T-helper 2 cell treated with Interferon-gamma antibody and Interleukin-4, amounts not matched to agents 5 μg/mL and 100 μg/mL, for 36 hours (primary cell): ENCODE results near the gene AHCY.
A peak's percentile ranks its signal among the peaks of the same experiment; 100 is the strongest.
"Not testable (repeated sequence)": the region's sequence is repeated elsewhere in the genome, so short reads cannot be mapped to it uniquely, and the experiment has no call there.

ENCODE experiments used
- DNase-seq: peaks from one replicate; pipeline ENCODE4 v3.0.0; 2021; ENCODE audit warnings: low spot score
- H3K27ac Mint-ChIP-seq: one replicate; pipeline ENCODE4 v1.8.0; 2021; ENCODE audit warnings: mild to moderate bottlenecking, mixed read lengths
- H3K27me3 Mint-ChIP-seq: one replicate; pipeline ENCODE4 v1.8.0; 2021; ENCODE audit warnings: low read depth, mixed read lengths
- H3K36me3 Mint-ChIP-seq: one replicate; pipeline ENCODE4 v1.8.0; 2021; ENCODE audit warnings: low read depth, mixed read lengths
- H3K4me1 Mint-ChIP-seq: one replicate; pipeline ENCODE4 v1.8.0; 2021; ENCODE audit warnings: low read depth, mixed read lengths
- H3K4me3 Mint-ChIP-seq: one replicate; pipeline ENCODE4 v1.8.0; 2022; ENCODE audit warnings: mild to moderate bottlenecking, moderate library complexity, mixed read lengths
- H3K9me3 Mint-ChIP-seq: one replicate; pipeline ENCODE4 v1.8.0; 2021; ENCODE audit warnings: mixed read lengths

The AHCY gene

GRCh38 chr20:34268851-34269636, 34.1 kb downstream of the AHCY start:
- DNase-seq: no peak
- Mint-ChIP-seq H3K9me3 (no peaks in the 10 kb centered on the region), H3K27ac (no peak overlapping the region), H3K27me3 (no peaks in the 10 kb centered on the region), H3K4me3 (peak overlapping the region; percentile 40), H3K36me3 (peaks cover 9% of the 10 kb centered on the region), H3K4me1 (no peaks in the 10 kb centered on the region)

GRCh38 chr20:34268145-34268544, 35.0 kb downstream of the AHCY start:
- Mint-ChIP-seq H3K27me3 (no peaks in the 10 kb centered on the region), H3K4me3 (no peak overlapping the region), H3K27ac (no peak overlapping the region), H3K36me3 (peaks cover 5% of the 10 kb centered on the region), H3K4me1 (no peaks in the 10 kb centered on the region), H3K9me3 (no peaks in the 10 kb centered on the region)
- no peak for DNase-seq

- no peak for DNase-seq
- Mint-ChIP-seq H3K36me3 (peaks cover 1% of the 10 kb centered on the region), H3K27me3 (no peaks in the 10 kb centered on the region), H3K9me3 (no peaks in the 10 kb centered on the region), H3K4me3 (no peak overlapping the region), H3K27ac (no peak overlapping the region), H3K4me1 (peaks cover 3% of the 10 kb centered on the region)
These were observed 39.0 kb downstream of the AHCY start for GRCh38 chr20:34264141-34264540.

GRCh38 chr20:34263468-34263867, 39.7 kb downstream of the AHCY start:
- not testable (repeated sequence) for H3K4me1 Mint-ChIP-seq

GRCh38 chr20:34262488-34263288, 40.5 kb downstream of the AHCY start:
- no peak overlapping the region for H3K4me3 Mint-ChIP-seq
- no peak for DNase-seq
- no peaks in the 10 kb centered on the region for H3K27me3 Mint-ChIP-seq
- no peaks in the 10 kb centered on the region for H3K9me3 Mint-ChIP-seq
- peaks cover 3% of the 10 kb centered on the region for H3K4me1 Mint-ChIP-seq
- peaks cover 1% of the 10 kb centered on the region for H3K36me3 Mint-ChIP-seq
- H3K27ac Mint-ChIP-seq: no peak overlapping the region

More at GRCh38 chr20:34263468-34263867, 39.7 kb downstream of the AHCY start:
- DNase-seq, H3K36me3 Mint-ChIP-seq, H3K27me3 Mint-ChIP-seq, H3K27ac Mint-ChIP-seq, H3K4me3 Mint-ChIP-seq, H3K9me3 Mint-ChIP-seq: not testable (repeated sequence)

GRCh38 chr20:34260208-34260942, 42.8 kb downstream of the AHCY start:
- Mint-ChIP-seq H3K27ac (no peak overlapping the region), H3K9me3 (no peaks in the 10 kb centered on the region), H3K4me3 (no peak overlapping the region), H3K27me3 (no peaks in the 10 kb centered on the region), H3K4me1 (peaks cover 3% of the 10 kb centered on the region), H3K36me3 (no peaks in the 10 kb centered on the region)
- DNase-seq: no peak

GRCh38 chr20:34256629-34257124, 46.5 kb downstream of the AHCY start:
- Mint-ChIP-seq H3K9me3 (no peaks in the 10 kb centered on the region), H3K36me3 (no peaks in the 10 kb centered on the region), H3K27ac (no peak overlapping the region), H3K4me1 (no peaks in the 10 kb centered on the region), H3K4me3 (no peak overlapping the region), H3K27me3 (no peaks in the 10 kb centered on the region)
- DNase-seq: no peak

- H3K4me3 Mint-ChIP-seq: no peak overlapping the region
- H3K9me3 Mint-ChIP-seq: no peaks in the 10 kb centered on the region
- no peaks in the 10 kb centered on the region for H3K27me3 Mint-ChIP-seq
- H3K4me1 Mint-ChIP-seq: peaks cover under 1% of the 10 kb centered on the region
- no peak for DNase-seq
- no peaks in the 10 kb centered on the region for H3K36me3 Mint-ChIP-seq
- no peak overlapping the region for H3K27ac Mint-ChIP-seq
These were observed 48.2 kb downstream of the AHCY start for GRCh38 chr20:34254979-34255378.

- not testable (repeated sequence) for H3K27me3 Mint-ChIP-seq, H3K9me3 Mint-ChIP-seq, DNase-seq, H3K36me3 Mint-ChIP-seq, H3K27ac Mint-ChIP-seq, H3K4me3 Mint-ChIP-seq
- peaks cover 13% of the 10 kb centered on the region for H3K4me1 Mint-ChIP-seq
These were observed 50.6 kb downstream of the AHCY start for GRCh38 chr20:34252431-34253086.

- Mint-ChIP-seq H3K4me1 (peaks cover 13% of the 10 kb centered on the region), H3K36me3 (no peaks in the 10 kb centered on the region), H3K27ac (no peak overlapping the region), H3K9me3 (no peaks in the 10 kb centered on the region), H3K27me3 (no peaks in the 10 kb centered on the region), H3K4me3 (no peak overlapping the region)
- no peak for DNase-seq
These were observed 51.5 kb downstream of the AHCY start for GRCh38 chr20:34251619-34252018.

GRCh38 chr20:34250005-34250404, 53.1 kb downstream of the AHCY start:
- DNase-seq: no peak
- Mint-ChIP-seq H3K4me3 (no peak overlapping the region), H3K9me3 (no peaks in the 10 kb centered on the region), H3K27ac (no peak overlapping the region), H3K36me3 (no peaks in the 10 kb centered on the region), H3K4me1 (peaks cover 13% of the 10 kb centered on the region), H3K27me3 (no peaks in the 10 kb centered on the region)

GRCh38 chr20:34249291-34249690, 53.9 kb downstream of the AHCY start:
- no peak overlapping the region for H3K27ac Mint-ChIP-seq
- no peaks in the 10 kb centered on the region for H3K9me3 Mint-ChIP-seq
- peak; percentile 31 for DNase-seq
- H3K27me3 Mint-ChIP-seq: no peaks in the 10 kb centered on the region
- peaks cover 13% of the 10 kb centered on the region for H3K4me1 Mint-ChIP-seq
- H3K4me3 Mint-ChIP-seq: peak overlapping the region; percentile 5
- no peaks in the 10 kb centered on the region for H3K36me3 Mint-ChIP-seq

- H3K36me3 Mint-ChIP-seq: no peaks in the 10 kb centered on the region
- no peak for DNase-seq
- no peak overlapping the region for H3K4me3 Mint-ChIP-seq
- H3K27ac Mint-ChIP-seq: no peak overlapping the region
- peaks cover 16% of the 10 kb centered on the region for H3K4me1 Mint-ChIP-seq
- no peaks in the 10 kb centered on the region for H3K9me3 Mint-ChIP-seq
- peaks cover under 1% of the 10 kb centered on the region for H3K27me3 Mint-ChIP-seq
These were observed 57.0 kb downstream of the AHCY start for GRCh38 chr20:34246126-34246626.
